NCI-H187 (cell line): ENCODE measurements around the gene DNAJC12.
"Not testable (repeated sequence)": the region's sequence is repeated elsewhere in the genome, so short reads cannot be mapped to it uniquely, and the experiment has no call there.

Experiments
- DNase-seq, 2 experiments: peaks; one replicate each; lab custom pipeline; 2025; lab: John Stamatoyannopoulos, UW

Gene DNAJC12

GRCh38 chr10:67837541-67838314 is at the start of gene DNAJC12:
TSS of gene DNAJC12 (minus strand) at chr10:67838188. CDS start at chr10:67838011, 177 bp downstream.
- DNase-seq = no peak

GRCh38 chr10:67884842-67885670 is 47.1 kb upstream of the DNAJC12 start:
- peak in 1 of 2 experiments; percentile 23 for DNase-seq

- DNase-seq = peak; percentile 75 to 84
Observed at GRCh38 chr10:67884313-67884841, 46.4 kb upstream of the DNAJC12 start, which contains the start of gene SIRT1. TSS of gene SIRT1 (plus strand) at chr10:67884656. CDS start at chr10:67884722, 66 bp downstream.

GRCh38 chr10:67883710-67884312 is 45.8 kb upstream of the DNAJC12 start:
- DNase-seq = no peak

GRCh38 chr10:67878133-67878532 is 40.1 kb upstream of the DNAJC12 start:
- no peak for DNase-seq

- not testable (repeated sequence) for DNase-seq
Observed at GRCh38 chr10:67877421-67877820, 39.4 kb upstream of the DNAJC12 start.

GRCh38 chr10:67875340-67876238 is 37.6 kb upstream of the DNAJC12 start:
- no peak for DNase-seq

- no peak for DNase-seq
Observed at GRCh38 chr10:67869996-67870395, 32.0 kb upstream of the DNAJC12 start.

GRCh38 chr10:67868132-67868531 is 30.1 kb upstream of the DNAJC12 start:
- DNase-seq = no peak

GRCh38 chr10:67864607-67865371 is 26.8 kb upstream of the DNAJC12 start:
- DNase-seq = no peak

GRCh38 chr10:67863094-67863493 is 25.1 kb upstream of the DNAJC12 start:
- DNase-seq = no peak

- DNase-seq = no peak
Observed at GRCh38 chr10:67861750-67862432, 23.9 kb upstream of the DNAJC12 start.

- no peak for DNase-seq
Observed at GRCh38 chr10:67858971-67859370, 21.0 kb upstream of the DNAJC12 start.

- no peak for DNase-seq
Observed at GRCh38 chr10:67853512-67853911, 15.5 kb upstream of the DNAJC12 start.

- DNase-seq = no peak
Observed at GRCh38 chr10:67852761-67853160, 14.8 kb upstream of the DNAJC12 start.

- DNase-seq = no peak
Observed at GRCh38 chr10:67851186-67851585, 13.2 kb upstream of the DNAJC12 start.

- DNase-seq = peak; percentile 21 to 39
Observed at GRCh38 chr10:67849331-67850011, 11.5 kb upstream of the DNAJC12 start.

GRCh38 chr10:67843284-67843683 is 5.3 kb upstream of the DNAJC12 start:
- DNase-seq = no peak

- no peak for DNase-seq
Observed at GRCh38 chr10:67841737-67842136, 3.7 kb upstream of the DNAJC12 start.
